ENCODE measurements around the gene RNF213.
A peak's percentile ranks its signal among the peaks of the same experiment; 100 is the strongest.
"Not testable (repeated sequence)": the region's sequence is repeated elsewhere in the genome, so short reads cannot be mapped to it uniquely, and the experiment has no call there.

The RNF213 gene

GRCh38 chr17:80252871-80253270 is 7.8 kb upstream of the RNF213 start:
- DNase-seq (ENCODE audit: low spot score): no peak

- DNase-seq (ENCODE audit: low spot score): no peak
These were observed 6.8 kb upstream of the RNF213 start for GRCh38 chr17:80253631-80254395.

DNA sequence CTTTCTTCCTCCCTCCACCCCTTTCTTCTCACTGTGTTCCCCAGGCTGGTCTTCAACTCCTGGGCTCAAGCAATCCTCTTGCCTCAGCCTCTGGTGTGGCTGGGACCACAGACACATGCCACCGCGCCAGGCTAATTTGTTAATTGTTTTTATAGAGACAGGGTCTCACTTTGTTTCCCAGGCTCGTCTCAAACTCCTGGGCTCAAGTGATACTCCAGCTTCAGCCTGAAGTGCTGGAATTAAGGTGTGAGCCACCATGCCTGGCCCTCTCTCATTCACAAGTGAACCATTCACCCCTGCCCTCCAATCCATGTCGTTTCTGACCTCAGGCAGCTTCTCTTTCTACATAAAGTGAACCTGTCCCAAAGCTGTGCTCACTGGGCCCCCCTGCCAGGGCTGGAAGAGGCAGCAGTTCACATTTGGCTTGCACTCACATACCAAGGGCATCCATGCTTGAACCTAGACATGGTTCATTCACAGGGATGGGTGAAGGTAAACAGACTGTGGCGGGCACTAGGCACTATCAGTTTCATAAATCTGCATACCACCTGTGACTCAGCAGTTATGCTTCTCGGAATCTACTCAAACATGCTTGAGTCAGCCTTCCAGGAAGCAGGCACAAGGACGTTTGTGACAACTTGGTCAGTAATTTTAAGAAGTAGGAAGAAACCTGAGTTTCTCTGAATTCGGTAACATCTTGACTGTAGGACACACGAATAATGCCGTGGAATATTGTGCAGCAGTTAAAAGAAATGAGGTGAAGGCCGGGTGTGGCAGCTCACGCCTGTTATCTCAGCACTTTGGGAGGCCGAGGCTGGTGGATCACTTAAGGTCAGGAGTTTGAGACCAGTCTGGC is 6.0 kb upstream of the RNF213 start:
- peak; percentile 87 for DNase-seq (ENCODE audit: low spot score)

- DNase-seq (ENCODE audit: low spot score): no peak
These were observed 4.7 kb upstream of the RNF213 start for GRCh38 chr17:80256034-80256350.

- no peak for DNase-seq (ENCODE audit: low spot score)
These were observed 2.9 kb upstream of the RNF213 start for GRCh38 chr17:80257716-80258213.

DNA sequence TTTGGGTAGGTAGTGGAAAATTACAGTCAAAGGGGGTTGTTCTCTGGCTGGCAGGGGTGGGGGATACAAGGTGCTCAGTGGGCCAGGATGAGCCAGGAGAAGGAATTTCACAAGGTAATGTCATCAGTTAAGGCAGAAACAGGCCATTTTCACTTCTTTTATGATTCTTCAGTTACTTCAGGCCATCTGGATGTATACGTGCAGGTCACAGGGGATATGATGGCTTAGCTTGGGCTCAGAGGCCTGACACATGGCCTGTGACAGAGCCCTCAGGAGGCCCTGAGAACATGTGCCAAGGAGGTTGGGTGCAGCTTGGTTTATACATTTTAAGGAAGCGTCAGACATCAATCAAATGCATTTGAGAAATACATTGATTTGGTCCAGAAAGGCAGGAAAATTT is 2.4 kb upstream of the RNF213 start:
- not testable (repeated sequence) for DNase-seq (ENCODE audit: low spot score)

GRCh38 chr17:80259457-80260068 is 1.1 kb upstream of the RNF213 start:
- DNase-seq (ENCODE audit: low spot score): no peak

GRCh38 chr17:80260069-80260535 is 550 bp upstream of the RNF213 start:
- DNase-seq (ENCODE audit: low spot score): peak; percentile 98

GRCh38 chr17:80261159-80261894 is 675 bp downstream of the RNF213 start:
- DNase-seq (ENCODE audit: low spot score): peak; percentile 64

DNA sequence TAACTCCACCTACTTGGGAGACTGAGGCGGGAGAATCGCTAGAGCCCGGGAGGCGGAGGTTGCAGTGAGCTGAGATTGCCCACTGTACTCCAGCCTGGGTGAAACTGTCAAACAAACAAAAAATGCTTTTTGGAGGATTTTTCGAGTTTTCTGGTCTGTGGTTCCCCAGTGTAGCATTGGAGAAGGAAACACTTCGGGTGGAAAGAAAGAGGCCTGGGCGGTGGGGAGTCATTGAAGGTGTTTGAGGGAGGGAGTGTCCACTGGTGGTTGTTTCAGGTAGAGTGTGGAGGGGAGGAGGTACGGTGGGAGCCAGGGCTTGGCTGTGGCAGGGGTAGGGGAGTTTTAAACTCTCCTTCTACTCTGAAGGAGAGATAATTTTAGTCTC is 1.2 kb downstream of the RNF213 start:
- no peak for DNase-seq (ENCODE audit: low spot score)

- DNase-seq (ENCODE audit: low spot score): no peak
These were observed 1.6 kb downstream of the RNF213 start for GRCh38 chr17:80262291-80262690.

DNA sequence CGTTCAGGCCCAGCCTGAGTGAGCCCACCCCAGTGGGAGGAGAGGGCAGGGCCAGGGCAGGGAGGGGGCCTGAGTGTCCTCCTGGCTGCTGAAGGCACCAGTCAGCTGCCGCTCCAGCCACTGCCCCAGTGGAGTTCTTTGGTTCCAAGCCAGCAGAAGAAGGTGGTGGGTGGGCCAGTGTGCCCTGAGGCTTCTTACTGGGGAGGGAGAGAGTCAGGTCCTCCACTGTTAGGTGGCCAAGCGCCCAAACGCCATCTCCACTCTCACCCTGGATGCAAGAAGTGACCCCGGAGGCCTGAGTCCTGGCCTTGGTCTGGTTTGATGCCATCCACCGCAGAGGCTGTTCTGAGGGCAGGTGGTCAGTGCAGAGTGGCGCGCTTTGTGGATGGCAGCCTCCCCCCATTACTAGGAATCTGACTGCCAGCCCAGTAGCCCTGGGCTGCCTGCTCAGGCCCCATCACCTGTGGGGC is 2.2 kb downstream of the RNF213 start:
- DNase-seq (ENCODE audit: low spot score): no peak

DNA sequence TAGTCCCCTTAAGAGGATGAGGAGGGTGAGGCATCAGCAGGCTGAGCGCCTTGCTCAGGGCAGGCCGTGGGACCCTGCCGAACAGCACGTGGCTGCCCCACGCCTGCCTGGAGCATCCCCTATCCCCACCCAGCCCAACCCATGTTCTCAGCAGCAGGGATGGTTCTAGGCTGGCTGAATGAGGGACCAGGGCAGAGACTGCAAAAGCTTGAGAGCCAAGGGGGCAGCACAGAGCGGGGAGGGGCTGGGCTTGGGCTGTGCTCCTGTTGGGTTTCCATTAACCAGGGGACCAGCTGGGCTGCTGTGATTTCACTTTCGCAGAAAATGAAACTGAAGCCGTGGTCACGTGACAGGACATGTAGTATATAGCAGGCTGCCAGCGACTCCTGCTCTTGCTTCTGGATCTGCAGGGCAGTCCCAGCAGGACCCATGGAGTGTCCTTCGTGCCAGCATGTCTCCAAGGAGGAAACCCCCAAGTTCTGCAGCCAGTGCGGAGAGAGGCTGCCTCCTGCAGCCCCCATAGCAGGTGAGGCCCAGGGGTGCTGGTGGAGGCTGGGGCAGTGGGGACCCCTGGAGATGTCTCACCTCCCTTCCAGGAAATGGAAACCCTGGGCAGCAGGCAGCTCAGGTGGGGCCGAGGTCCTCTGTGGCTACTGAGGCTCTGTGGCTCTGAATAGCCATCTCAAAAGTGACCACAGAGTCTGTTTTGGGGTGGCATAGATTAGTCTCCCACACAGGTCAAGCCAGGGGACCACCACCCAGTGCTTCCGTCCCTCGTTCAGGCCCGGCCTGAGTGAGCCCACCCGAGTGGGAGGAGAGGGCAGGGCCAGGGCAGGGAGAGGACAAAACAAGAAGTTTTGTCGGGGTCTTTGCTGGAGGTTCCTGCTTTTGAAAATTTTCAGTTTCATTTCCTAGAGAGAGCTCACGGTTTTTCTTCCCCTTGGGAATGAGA is 2.9 kb downstream of the RNF213 start:
- DNase-seq (ENCODE audit: low spot score): peak; percentile 61

- DNase-seq (ENCODE audit: low spot score): no peak
These were observed 3.8 kb downstream of the RNF213 start for GRCh38 chr17:80264205-80265075.

GRCh38 chr17:80265205-80266068 is 4.8 kb downstream of the RNF213 start:
- DNase-seq (ENCODE audit: low spot score): no peak

DNA sequence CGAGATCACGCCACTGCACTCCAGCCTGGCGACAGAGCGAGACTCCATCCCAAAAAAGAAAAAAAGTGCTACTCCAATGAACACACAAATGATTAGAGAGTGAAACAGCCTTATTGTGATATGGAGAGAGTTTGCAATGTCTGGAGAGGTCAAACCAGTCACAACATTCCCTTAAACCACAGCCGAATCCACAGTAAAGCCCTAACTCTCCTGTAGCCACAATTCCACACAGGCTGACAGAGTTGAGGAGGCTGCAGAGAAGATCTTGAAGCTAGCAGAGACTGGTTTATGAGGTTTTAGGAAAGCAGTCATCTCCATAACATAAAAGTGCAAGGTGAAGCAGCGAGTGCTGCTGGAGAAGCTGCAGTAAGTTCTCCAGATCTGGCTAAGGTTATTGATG is 6.7 kb downstream of the RNF213 start:
- DNase-seq (ENCODE audit: low spot score): no peak

DNA sequence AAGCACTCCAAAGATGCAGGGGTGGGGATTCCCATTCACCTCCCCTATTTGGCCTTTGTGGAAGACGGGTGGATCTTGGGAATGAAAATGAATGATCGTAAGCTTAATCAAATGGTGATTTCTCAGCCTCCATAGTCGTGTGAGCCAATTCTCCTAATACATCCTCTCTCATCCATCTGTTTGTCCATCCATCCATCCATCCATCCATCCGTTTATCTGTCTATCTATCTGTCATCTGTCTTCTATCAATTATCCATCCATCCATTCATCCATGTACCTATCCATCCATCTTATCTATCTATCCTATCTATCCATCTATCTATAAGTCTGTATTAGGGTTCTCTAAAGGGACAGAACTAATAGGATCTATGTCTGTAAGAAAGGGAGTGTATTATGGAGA is 7.8 kb downstream of the RNF213 start:
- DNase-seq (ENCODE audit: low spot score): no peak

DNA sequence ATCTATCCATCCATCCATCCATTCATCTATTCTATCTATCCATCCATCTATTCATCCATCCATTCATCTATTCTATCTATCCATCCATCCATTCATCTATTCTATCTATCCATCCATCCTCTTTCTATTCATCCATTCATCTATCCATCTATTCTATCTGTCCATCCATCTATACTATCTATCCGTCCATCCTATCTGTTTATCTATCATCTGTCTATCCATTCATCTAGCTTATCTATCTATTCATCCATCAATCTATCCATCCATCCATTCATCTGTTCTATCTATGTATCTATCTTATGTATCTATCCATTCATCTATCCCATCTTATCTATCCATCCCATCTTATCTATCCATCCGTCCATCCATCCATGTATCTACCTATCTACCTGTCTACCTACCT is 8.8 kb downstream of the RNF213 start:
- no peak for DNase-seq (ENCODE audit: low spot score)

DNA sequence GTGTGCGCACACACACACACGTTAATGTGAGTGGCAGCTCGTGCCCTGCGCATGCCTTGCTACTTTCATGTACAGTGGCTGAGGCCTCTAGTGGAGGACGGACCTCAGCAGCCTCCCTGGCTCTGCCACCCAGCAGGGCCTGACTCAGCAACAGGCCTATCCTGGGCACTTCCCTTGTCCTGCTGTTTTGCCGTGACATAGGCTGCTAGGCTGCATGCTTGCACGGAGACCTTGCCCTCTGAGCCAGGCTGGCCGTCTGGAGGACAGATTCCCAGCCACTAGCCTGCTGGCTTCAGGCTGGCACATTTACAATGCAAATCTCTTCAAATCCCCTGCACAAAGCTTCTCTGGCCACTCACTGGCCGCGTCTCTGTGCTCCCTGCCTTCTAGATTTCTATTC is 9.5 kb downstream of the RNF213 start:
- DNase-seq (ENCODE audit: low spot score): no peak
